Keratinocyte (primary cell): ENCODE measurements around the gene LARGE1. TPM values are rescaled to one million over a fixed set of nuclear protein-coding genes. Genes with fewer than 3 reads are reported as not detected.

ENCODE experiments used
- DNase-seq: peaks from one replicate; pipeline ENCODE4 v3.0.0-alpha.2; 2011; ENCODE audit warnings: low read depth, missing footprints, low spot score
- FAIRE-seq: peaks from 2 replicates; lab custom pipeline; 2011; peaks lifted over from hg19 to GRCh38; lab: Jason Lieb, UNC
- H2AFZ ChIP-seq: 2 replicates; pipeline ENCODE4 v1.6.0; 2012; ENCODE audit warnings: low read length, control low read depth, inconsistent platforms; ENCODE audit not compliant: control insufficient read depth
- H3K27ac ChIP-seq: 2 replicates; pipeline ENCODE4 v1.5.1; 2011; ENCODE audit warnings: low read length; ENCODE audit not compliant: control insufficient read depth, insufficient read depth
- H3K27me3 ChIP-seq: 3 replicates; pipeline ENCODE4 v1.6.0; 2011; ENCODE audit warnings: low read length; ENCODE audit not compliant: control insufficient read depth, insufficient read depth; ENCODE audit errors: extremely low read depth
- H3K36me3 ChIP-seq, 2 experiments: 2 replicates in 1 of 2; 3 replicates in 1 of 2; pipeline ENCODE4 v1.5.1; 2011; ENCODE audit warnings: low read length in 2 of 2, mild to moderate bottlenecking in 1 of 2; ENCODE audit not compliant: control insufficient read depth in 2 of 2, insufficient read depth in 2 of 2; ENCODE audit errors: extremely low read depth in 1 of 2
- H3K4me1 ChIP-seq: 3 replicates; pipeline ENCODE4 v1.5.1; 2011; ENCODE audit warnings: low read length; ENCODE audit not compliant: control insufficient read depth, insufficient read depth; ENCODE audit errors: extremely low read depth
- H3K4me2 ChIP-seq: 3 replicates; pipeline ENCODE4 v1.6.0; 2011; ENCODE audit warnings: low read depth, low read length; ENCODE audit not compliant: control insufficient read depth, insufficient read depth; ENCODE audit errors: extremely low read depth
- H3K4me3 ChIP-seq, 3 experiments: fragments of 200-600 bp in 1 of 3; sonication (generic) in 1 of 3; 2 replicates in 2 of 3; 3 replicates in 1 of 3; pipeline ENCODE4 v1.5.1; 2011 to 2016; ENCODE audit warnings: low read length in 3 of 3, mild to moderate bottlenecking in 3 of 3, control low read depth in 2 of 3, inconsistent platforms in 1 of 3, low read depth in 1 of 3, mixed read lengths in 1 of 3, mixed run types in 1 of 3, moderate library complexity in 1 of 3; ENCODE audit not compliant: control insufficient read depth in 2 of 3, insufficient read depth in 2 of 3; ENCODE audit errors: extremely low read depth in 1 of 3
- H3K79me2 ChIP-seq: 2 replicates; pipeline ENCODE4 v1.6.0; 2012; ENCODE audit warnings: low read length; ENCODE audit not compliant: control insufficient read depth, insufficient read depth
- H3K9ac ChIP-seq: 3 replicates; pipeline ENCODE4 v1.6.0; 2011; ENCODE audit warnings: low read length; ENCODE audit not compliant: control insufficient read depth, insufficient read depth; ENCODE audit errors: extremely low read depth
- H3K9me1 ChIP-seq: 3 replicates; pipeline ENCODE4 v1.6.0; 2011; ENCODE audit warnings: low read length; ENCODE audit not compliant: control insufficient read depth, insufficient read depth; ENCODE audit errors: extremely low read depth
- H3K9me3 ChIP-seq: 2 replicates; pipeline ENCODE4 v1.5.1; 2012; ENCODE audit warnings: low read depth, low read length; ENCODE audit not compliant: control insufficient read depth
- H4K20me1 ChIP-seq: 3 replicates; pipeline ENCODE4 v1.6.0; 2011; ENCODE audit warnings: low read length; ENCODE audit not compliant: control insufficient read depth, insufficient read depth; ENCODE audit errors: extremely low read depth
- EZH2 ChIP-seq: IDR thresholded peaks from one replicate; pipeline ENCODE4 v1.6.1; 2012; ENCODE audit warnings: inconsistent platforms, mild to moderate bottlenecking, low read length, moderate library complexity
- dilution Hi-C: fragments of 300-500 bp; cut with MboI; formaldehyde crosslinking; loops from one replicate; pipeline ENCODE4 v1.7.0; 2020; ENCODE audit warnings: low sequenced_read_pairs; ENCODE audit not compliant: extremely low pct_ligation_motif_present
- polyA plus RNA-seq, 5 experiments: library from polyadenylated mRNA; depleted of rRNA in 3 of 5; stranded (reverse) in 3 of 5; stranded (forward) in 1 of 5; unstranded in 1 of 5; fragments of >200 nt; gene quantifications; 1 replicate in 1 of 5; 2 replicates in 3 of 5; 3 replicates in 1 of 5; pipeline versions ENCODE4 v1.2.1 to v1.2.3, GENCODE V29; 2011 to 2012; ENCODE audit warnings: missing spikeins in 2 of 5, low read depth in 1 of 5, low replicate concordance in 1 of 5
- TF ChIP-seq, protein P1 (sequence below), 3 experiments: IDR thresholded peaks in 1 of 3; conservative IDR thresholded peaks in 1 of 3; optimal IDR thresholded peaks in 1 of 3; 2 replicates in 2 of 3; 3 replicates in 1 of 3; pipeline versions ENCODE3 to v1.5.1; 2011; ENCODE audit warnings: low read length in 3 of 3, mild to moderate bottlenecking in 3 of 3, moderate library complexity in 2 of 3, control low read depth in 1 of 3, inconsistent platforms in 1 of 3; ENCODE audit not compliant: insufficient read depth in 2 of 3; ENCODE audit errors: extremely low read depth in 1 of 3

Gene LARGE1
- polyA plus RNA-seq, 1 donor (not counting 4 experiments of a cell fraction or from before 2014, with no cell fraction given) = 4.5 TPM

DNA sequence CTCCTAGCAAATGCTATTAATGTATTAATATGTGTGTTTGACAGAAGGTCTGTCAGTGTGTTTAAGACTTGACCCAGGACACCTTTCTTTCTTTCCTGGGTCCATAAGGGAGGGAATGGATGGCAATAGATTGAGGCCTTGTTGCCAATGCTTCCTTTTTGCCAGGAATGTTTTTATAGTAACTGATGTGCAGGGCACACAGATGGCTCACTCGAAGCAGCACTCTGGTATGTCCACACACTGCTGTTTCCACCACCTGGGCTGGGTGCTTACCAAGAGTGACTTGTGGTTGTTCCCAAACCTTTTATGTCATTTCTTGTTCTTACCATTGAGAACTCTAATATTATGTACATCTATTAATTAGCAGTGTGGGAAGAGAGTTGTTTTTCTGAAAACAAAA, 465.2 kb downstream of the LARGE1 start:
- Histone ChIP-seq H3K27ac (no peak overlapping the region), H3K4me2 (no peak overlapping the region), H2AFZ (no peak overlapping the region), H4K20me1 (no peaks in the 10 kb centered on the region), H3K9ac (no peak overlapping the region), H3K79me2 (no peaks in the 10 kb centered on the region), H3K9me1 (no peaks in the 10 kb centered on the region), H3K4me3 (no peak overlapping the region), H3K36me3 (no peaks in the 10 kb centered on the region), H3K4me1 (no peaks in the 10 kb centered on the region), H3K9me3 (no peaks in the 10 kb centered on the region), H3K27me3 (no peaks in the 10 kb centered on the region)
- dilution Hi-C loops = no loop called here
- TF ChIP-seq, protein P1, sequence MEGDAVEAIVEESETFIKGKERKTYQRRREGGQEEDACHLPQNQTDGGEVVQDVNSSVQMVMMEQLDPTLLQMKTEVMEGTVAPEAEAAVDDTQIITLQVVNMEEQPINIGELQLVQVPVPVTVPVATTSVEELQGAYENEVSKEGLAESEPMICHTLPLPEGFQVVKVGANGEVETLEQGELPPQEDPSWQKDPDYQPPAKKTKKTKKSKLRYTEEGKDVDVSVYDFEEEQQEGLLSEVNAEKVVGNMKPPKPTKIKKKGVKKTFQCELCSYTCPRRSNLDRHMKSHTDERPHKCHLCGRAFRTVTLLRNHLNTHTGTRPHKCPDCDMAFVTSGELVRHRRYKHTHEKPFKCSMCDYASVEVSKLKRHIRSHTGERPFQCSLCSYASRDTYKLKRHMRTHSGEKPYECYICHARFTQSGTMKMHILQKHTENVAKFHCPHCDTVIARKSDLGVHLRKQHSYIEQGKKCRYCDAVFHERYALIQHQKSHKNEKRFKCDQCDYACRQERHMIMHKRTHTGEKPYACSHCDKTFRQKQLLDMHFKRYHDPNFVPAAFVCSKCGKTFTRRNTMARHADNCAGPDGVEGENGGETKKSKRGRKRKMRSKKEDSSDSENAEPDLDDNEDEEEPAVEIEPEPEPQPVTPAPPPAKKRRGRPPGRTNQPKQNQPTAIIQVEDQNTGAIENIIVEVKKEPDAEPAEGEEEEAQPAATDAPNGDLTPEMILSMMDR (optimal IDR thresholded peaks at IDR 0.05 in 1 of 3, IDR thresholded peaks at IDR 0.05 in 1 of 3, conservative IDR thresholded peaks at IDR 0.05 in 1 of 3; ENCODE audit: extremely low read depth in 1 of 3, insufficient read depth in 2 of 3, low read length in 3 of 3) = no peak
- TF ChIP-seq EZH2 = no peak
- FAIRE-seq (no peak), DNase-seq (no peak)

DNA sequence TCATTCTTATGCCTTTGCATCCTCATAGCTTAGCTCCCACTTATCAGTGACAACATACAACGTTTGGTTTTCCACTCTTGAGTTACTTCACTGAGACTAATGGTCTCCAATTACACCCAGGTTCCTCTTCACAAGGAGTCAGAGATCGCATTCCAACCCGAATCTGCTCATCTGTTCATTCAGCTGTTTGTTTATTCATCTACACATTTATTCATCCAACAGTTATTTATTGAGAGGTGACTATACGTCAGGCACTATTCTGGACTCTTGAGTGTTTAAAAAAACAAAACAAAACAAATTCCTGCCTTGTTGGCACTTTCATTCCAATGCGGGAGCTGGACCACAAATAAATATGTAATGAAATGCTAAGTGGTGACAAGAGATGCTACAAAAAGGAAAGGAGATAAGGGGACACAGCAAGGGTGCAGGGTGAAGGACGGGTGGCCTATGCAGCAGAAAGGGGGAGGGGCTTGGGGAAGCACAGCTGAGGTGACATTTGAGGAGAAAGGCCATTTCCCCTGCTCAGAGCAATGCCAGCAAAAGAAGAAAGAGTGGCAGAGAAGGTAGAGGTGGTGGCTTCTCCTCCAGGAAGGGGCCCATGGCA, 468.3 kb downstream of the LARGE1 start:
- H4K20me1 ChIP-seq = no peaks in the 10 kb centered on the region
- dilution Hi-C loops = no loop called here

More for the DNA sequence above, 468.3 kb downstream of the LARGE1 start:
- Histone ChIP-seq H3K27ac (no peak overlapping the region), H3K4me1 (no peaks in the 10 kb centered on the region), H3K9ac (no peak overlapping the region), H2AFZ (no peak overlapping the region), H3K9me3 (no peaks in the 10 kb centered on the region), H3K79me2 (no peaks in the 10 kb centered on the region), H3K4me3 (no peak overlapping the region), H3K36me3 (no peaks in the 10 kb centered on the region), H3K27me3 (no peaks in the 10 kb centered on the region), H3K4me2 (no peak overlapping the region), H3K9me1 (no peaks in the 10 kb centered on the region)
- TF ChIP-seq, protein P1 (optimal IDR thresholded peaks at IDR 0.05 in 1 of 3, IDR thresholded peaks at IDR 0.05 in 1 of 3, conservative IDR thresholded peaks at IDR 0.05 in 1 of 3; ENCODE audit: extremely low read depth in 1 of 3, insufficient read depth in 2 of 3, low read length in 3 of 3) = no peak
- no peak for TF ChIP-seq EZH2
- DNase-seq = no peak
- FAIRE-seq = no peak
